Testis (tissue), 3 donors: ENCODE measurements around the gene FFAR4. TPM values are rescaled to one million over a fixed set of nuclear protein-coding genes. Genes with fewer than 3 reads are reported as not detected.

ENCODE experiments used
- DNase-seq: peaks from one replicate; pipeline ENCODE4 v3.0.0-alpha.2; 2019
- H3K27ac ChIP-seq, 2 donors: fragments of 200-600 bp; sonication (generic); one replicate each; pipeline ENCODE4 v1.5.1; 2019
- H3K27me3 ChIP-seq: fragments of 200-600 bp; sonication (generic); one replicate; pipeline ENCODE4 v1.5.1; 2019
- H3K36me3 ChIP-seq: fragments of 200-600 bp; sonication (generic); one replicate; pipeline ENCODE4 v1.5.1; 2017; ENCODE audit warnings: low read depth; ENCODE audit errors: missing control alignments
- H3K4me1 ChIP-seq: fragments of 200-600 bp; sonication (generic); one replicate; pipeline ENCODE4 v1.5.1; 2019
- H3K4me3 ChIP-seq, 2 donors: fragments of 200-600 bp; sonication (generic); one replicate each; pipeline ENCODE4 v1.5.1; 2017 to 2019
- H3K9me3 ChIP-seq: fragments of 200-600 bp; sonication (generic); one replicate; pipeline ENCODE4 v1.5.1; 2017
- POLR2A ChIP-seq: fragments of 450-650 bp; IDR thresholded peaks from one replicate; pipeline ENCODE4 v1.6.1; 2017; ENCODE audit warnings: antibody characterized with exemption, mild to moderate bottlenecking, moderate library complexity
- WGBS, 2 donors: methylation state at CpG; one replicate each; pipeline ENCODE4 v1.1.5; 2018; 5-methylcytosine and 5-hydroxymethylcytosine counted together
- intact Hi-C: fragments of 100-400 bp; cut with DNase I; formaldehyde crosslinking; loops from one replicate; pipeline ENCODE4 v1.15.1; 2023; ENCODE audit warnings: low total_unique reads
- polyA plus RNA-seq: library from polyadenylated mRNA; stranded (reverse); fragments of 350-450 nt; fragmentation: Illumina TruSeq; extraction: RNeasy Lipid Tissue Mini Kit (QIAGEN cat#74804); gene quantifications from one replicate; pipeline ENCODE4 v1.2.3, GENCODE V29; 2014; ENCODE audit warnings: low read depth, low replicate concordance; ENCODE audit not compliant: insufficient read depth
- total RNA-seq, 2 donors: library from RNA; depleted of rRNA; stranded (reverse); fragments of >200 nt; gene quantifications; one replicate each; pipeline ENCODE4 v1.2.3, GENCODE V29; 2016
- TF ChIP-seq, protein P1 (sequence below), 3 experiments: fragments of 450-650 bp in 2 of 3; fragments of 200-600 bp in 1 of 3; sonication (generic) in 1 of 3; IDR thresholded peaks; one replicate each; pipeline ENCODE4 v1.5.1; 2016 to 2019; ENCODE audit warnings: antibody characterized with exemption in 3 of 3, mild to moderate bottlenecking in 2 of 3, moderate library complexity in 1 of 3

FFAR4 gene
- total and polyA plus RNA-seq, 3 donors from 2014 or later: 0.12 to 1.3 (median 0.55) TPM

DNA sequence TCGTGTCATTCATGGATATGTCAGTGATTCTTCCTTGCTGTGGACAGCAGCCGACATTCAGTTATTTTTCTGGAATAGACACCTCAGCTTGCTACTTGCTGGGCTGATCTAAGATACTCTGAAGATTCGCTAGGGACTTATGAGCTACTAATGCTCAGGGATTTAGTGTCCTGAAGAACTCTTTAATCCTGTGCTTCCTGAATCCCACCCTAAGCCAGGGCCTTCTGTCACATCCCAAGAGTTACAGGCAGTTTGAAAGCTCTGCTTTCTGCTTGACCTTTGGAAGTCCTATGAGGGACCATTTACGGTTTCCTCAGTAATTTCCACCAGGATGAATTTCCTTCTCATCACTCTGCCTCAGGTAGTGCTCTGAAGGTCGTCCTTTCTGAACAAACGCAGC is 45.8 kb downstream of the FFAR4 start, which contains the start of gene PDE6C:
TSS of gene PDE6C (plus strand) at position 227 of the 400 bp plus-strand sequence. CDS start 189 bp downstream, outside the sequence.
- Histone ChIP-seq H3K27me3 (no peaks in the 10 kb centered on the region), H3K36me3 (no peaks in the 10 kb centered on the region), H3K4me1 (no peaks in the 10 kb centered on the region), H3K27ac (no peak within 1 kb of the TSS), H3K4me3 (no peak within 1 kb of the TSS), H3K9me3 (no peaks in the 10 kb centered on the region)
- no peak for DNase-seq
- 92 to 94% methylated on average over 6 of the region's 6 CpGs for WGBS, 2 donors
- TF ChIP-seq POLR2A: no peak
- TF ChIP-seq, protein P1, sequence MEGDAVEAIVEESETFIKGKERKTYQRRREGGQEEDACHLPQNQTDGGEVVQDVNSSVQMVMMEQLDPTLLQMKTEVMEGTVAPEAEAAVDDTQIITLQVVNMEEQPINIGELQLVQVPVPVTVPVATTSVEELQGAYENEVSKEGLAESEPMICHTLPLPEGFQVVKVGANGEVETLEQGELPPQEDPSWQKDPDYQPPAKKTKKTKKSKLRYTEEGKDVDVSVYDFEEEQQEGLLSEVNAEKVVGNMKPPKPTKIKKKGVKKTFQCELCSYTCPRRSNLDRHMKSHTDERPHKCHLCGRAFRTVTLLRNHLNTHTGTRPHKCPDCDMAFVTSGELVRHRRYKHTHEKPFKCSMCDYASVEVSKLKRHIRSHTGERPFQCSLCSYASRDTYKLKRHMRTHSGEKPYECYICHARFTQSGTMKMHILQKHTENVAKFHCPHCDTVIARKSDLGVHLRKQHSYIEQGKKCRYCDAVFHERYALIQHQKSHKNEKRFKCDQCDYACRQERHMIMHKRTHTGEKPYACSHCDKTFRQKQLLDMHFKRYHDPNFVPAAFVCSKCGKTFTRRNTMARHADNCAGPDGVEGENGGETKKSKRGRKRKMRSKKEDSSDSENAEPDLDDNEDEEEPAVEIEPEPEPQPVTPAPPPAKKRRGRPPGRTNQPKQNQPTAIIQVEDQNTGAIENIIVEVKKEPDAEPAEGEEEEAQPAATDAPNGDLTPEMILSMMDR (IDR thresholded peaks at IDR 0.05): no peak
- intact Hi-C loops: no loop called here

DNA sequence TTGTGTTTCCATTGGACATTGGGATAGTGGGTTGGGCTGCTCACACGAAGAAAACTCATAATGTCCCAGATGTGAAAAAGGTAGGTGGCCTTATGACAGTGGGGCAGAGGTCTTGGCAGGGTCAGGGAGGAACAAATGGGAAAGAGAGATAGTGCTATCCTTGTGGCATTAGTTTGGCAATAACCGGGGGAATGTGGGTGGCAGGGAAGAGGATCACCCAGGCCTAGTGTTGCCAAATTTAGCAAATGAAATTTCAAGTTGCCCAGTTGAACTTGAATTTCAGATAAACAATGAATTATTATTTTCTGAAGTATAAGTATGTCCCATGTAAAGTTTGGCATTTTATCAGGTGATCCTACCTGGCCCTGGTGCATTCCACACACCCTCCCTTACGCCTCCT is 46.7 kb downstream of the FFAR4 start:
- TF ChIP-seq, protein P1 (IDR thresholded peaks at IDR 0.05): no peak
- TF ChIP-seq POLR2A: no peak
- H3K27ac ChIP-seq: no peak overlapping the region
- no peaks in the 10 kb centered on the region for H3K4me1 ChIP-seq
- intact Hi-C loops: no loop called here
- H3K36me3 ChIP-seq: no peaks in the 10 kb centered on the region
- no peak for DNase-seq
- H3K4me3 ChIP-seq: no peak overlapping the region
- no peaks in the 10 kb centered on the region for H3K27me3 ChIP-seq
- 74 to 85% methylated on average over 3 of the region's 3 CpGs for WGBS, 2 donors
- no peaks in the 10 kb centered on the region for H3K9me3 ChIP-seq

DNA sequence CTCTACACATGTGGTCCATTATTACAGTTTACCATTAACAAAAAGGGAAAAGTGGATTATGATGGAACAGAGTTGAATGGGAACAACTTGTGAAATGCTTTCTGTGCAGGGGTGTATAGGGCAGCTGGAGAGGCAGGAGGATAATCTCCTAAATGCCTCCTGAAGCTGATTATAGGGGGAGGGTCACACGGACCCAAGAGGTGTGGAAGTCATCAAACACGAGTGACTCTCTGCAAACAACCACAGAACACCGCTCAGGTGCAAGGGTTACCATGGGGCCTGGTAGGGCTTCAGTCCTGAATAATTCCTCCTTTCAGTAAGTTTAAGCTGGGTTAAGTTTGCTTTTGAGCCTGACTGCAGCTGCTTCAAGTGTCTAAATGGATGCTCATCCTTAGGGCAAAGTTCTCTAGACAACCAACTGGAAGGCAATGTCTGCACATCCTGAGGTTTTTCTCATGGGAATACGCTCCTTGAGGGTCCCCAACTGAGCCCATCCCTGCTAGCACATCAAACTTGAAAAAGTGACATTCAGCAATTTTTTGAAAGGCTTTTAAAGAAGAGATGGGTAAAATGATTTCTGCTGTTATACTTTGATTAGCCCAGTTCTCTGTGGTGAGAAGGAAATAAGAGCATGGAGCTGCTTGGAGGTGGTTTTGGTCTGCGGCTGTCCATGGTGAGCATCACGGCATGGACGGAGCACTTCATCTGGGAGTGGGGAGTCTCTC is 47.8 kb downstream of the FFAR4 start:
- 81 to 84% methylated on average over 7 of the region's 7 CpGs for WGBS, 2 donors
- H3K27ac ChIP-seq: no peak overlapping the region
- DNase-seq: no peak
- H3K27me3 ChIP-seq: no peaks in the 10 kb centered on the region
- H3K4me3 ChIP-seq: no peak overlapping the region
- no peaks in the 10 kb centered on the region for H3K9me3 ChIP-seq
- intact Hi-C loops: no loop called here
- H3K4me1 ChIP-seq: no peaks in the 10 kb centered on the region
- no peaks in the 10 kb centered on the region for H3K36me3 ChIP-seq
- TF ChIP-seq, protein P1 (IDR thresholded peaks at IDR 0.05): no peak
- no peak for TF ChIP-seq POLR2A

DNA sequence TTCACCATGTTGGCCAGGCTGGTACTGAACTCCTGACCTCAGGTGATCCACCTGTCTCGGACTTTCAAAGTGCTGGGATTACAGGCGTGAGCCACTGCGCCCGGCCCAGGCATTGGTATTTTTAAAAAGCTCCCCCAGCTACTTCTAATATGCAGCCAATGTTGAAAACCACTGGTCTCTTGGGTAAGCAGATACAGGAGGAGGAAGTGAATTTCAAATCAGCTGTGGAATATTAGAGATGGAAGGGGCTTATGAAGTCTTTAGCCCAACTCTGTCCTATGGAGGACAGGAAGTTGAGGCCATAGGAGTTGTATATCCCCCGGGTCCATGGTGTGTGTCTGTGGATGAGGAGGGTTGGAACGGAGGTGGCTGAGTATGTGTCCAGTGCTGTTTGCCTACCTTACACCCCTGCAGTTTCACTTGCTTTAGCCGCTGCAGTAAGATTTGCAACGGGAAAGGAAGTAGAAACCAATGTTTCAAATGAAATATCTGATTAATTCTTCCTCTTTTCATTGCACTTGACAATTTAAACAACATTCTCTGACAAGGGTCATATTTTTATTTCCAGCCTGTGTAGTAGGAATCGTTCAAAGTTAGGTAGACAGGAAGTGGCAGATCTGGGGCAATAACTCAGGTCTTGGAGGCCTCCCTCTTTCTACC is 49.2 kb downstream of the FFAR4 start:
- DNase-seq: no peak
- TF ChIP-seq POLR2A: no peak
- TF ChIP-seq, protein P1 (IDR thresholded peaks at IDR 0.05): no peak
- Histone ChIP-seq H3K4me1 (no peaks in the 10 kb centered on the region), H3K9me3 (no peaks in the 10 kb centered on the region), H3K27me3 (no peaks in the 10 kb centered on the region), H3K27ac (no peak overlapping the region), H3K4me3 (no peak overlapping the region), H3K36me3 (no peaks in the 10 kb centered on the region)
- intact Hi-C loops: no loop called here
- WGBS, 2 donors: 89 to 90% methylated on average over 9 of the region's 9 CpGs
